Psoas muscle (tissue), 8 donors: ENCODE data around the gene CACNA1S. TPM values are rescaled to one million over a fixed set of nuclear protein-coding genes. Genes with fewer than 3 reads are reported as not detected.

ENCODE experiments used
- ATAC-seq, 4 donors: fragments of 200-7000 bp; cut with Tn5 transposase; one replicate each; pipeline ENCODE4 v1.9.1; 2020; ENCODE audit warnings: moderate library complexity in 3 of 4, mild to moderate bottlenecking in 2 of 4
- DNase-seq, 2 donors: peaks; one replicate each; pipeline ENCODE4 v3.0.0-alpha.2; 2020
- H3K27ac ChIP-seq: fragments of 200-600 bp; one replicate; pipeline ENCODE4 v1.8.0; 2022
- H3K27me3 ChIP-seq, 3 donors: fragments of 200-600 bp in 1 of 3; one replicate each; pipeline versions ENCODE4 v1.6.1 to v1.8.0; 2013 to 2022; ENCODE audit warnings: low read length in 2 of 3, mild to moderate bottlenecking in 2 of 3, moderate library complexity in 1 of 3; ENCODE audit not compliant: insufficient read depth in 3 of 3
- H3K36me3 ChIP-seq, 2 donors: fragments of 200-600 bp in 1 of 2; one replicate each; pipeline versions ENCODE4 v1.6.1 to v1.8.0; 2013 to 2022; ENCODE audit warnings: low read depth in 1 of 2, mild to moderate bottlenecking in 1 of 2, moderate library complexity in 1 of 2; ENCODE audit not compliant: insufficient read depth in 1 of 2
- H3K4me1 ChIP-seq: fragments of 200-600 bp; one replicate; pipeline ENCODE4 v1.8.0; 2022
- H3K4me3 ChIP-seq: fragments of 200-600 bp; one replicate; pipeline ENCODE4 v1.8.0; 2022; ENCODE audit warnings: mild to moderate bottlenecking
- H3K9me3 ChIP-seq: fragments of 200-600 bp; one replicate; pipeline ENCODE4 v1.8.0; 2022
- CTCF ChIP-seq: fragments of 200-600 bp; IDR thresholded peaks from one replicate; pipeline ENCODE4 v1.8.0; 2022; ENCODE audit warnings: antibody characterized with exemption
- WGBS, 3 donors: extraction: QIAGEN DNeasy Blood & Tissue Kit; methylation state at CpG; one replicate each; pipeline versions ENCODE4 v1.1.6 to v1.1.7; 2013; 5-methylcytosine and 5-hydroxymethylcytosine counted together
- intact Hi-C, 2 donors: fragments of 100-400 bp; cut with DNase I; formaldehyde crosslinking; loops; one replicate each; pipeline versions ENCODE4 v1.11.0 to v1.14.2; 2022
- polyA plus RNA-seq, 3 donors: library from polyadenylated mRNA; stranded (reverse); fragments of 200-250 nt; gene quantifications; one replicate each; pipeline ENCODE4 v1.2.3, GENCODE V29; 2013
- total RNA-seq, 4 donors: library from RNA; stranded (reverse); fragmentation: NEBNext Ultra II Directional in 2 of 4; extraction: Animal tissue kit (Norgen Biotek cat#: 25700) in 2 of 4; gene quantifications; one replicate each; pipeline versions ENCODE4 v1.2.1 to v1.2.4, GENCODE V29; 2021 to 2023
- donor health status: healthy with polysubstance abuse.
- donor health status: DM: no; HTN: no; CAD: no; lungs with moderate emphysema.
- donor health status: Bipolar disorder and iron deficiency.
- donor health status: healthy.
- donor health status: DM: yes; HTN: yes; CAD: no.
- donor health status: DM: no; HTN: no; CAD: no.
- donor health status: DM: no; HTN: no; CAD: no.
- donor health status: DM: yes; HTN: yes; CAD: no.

CACNA1S gene
- total and polyA plus RNA-seq, 7 donors = 11.9 to 269 (median 56.3) TPM

- DNase-seq (peak; percentile 61 to 88), ATAC-seq (peak; percentile 76 to 81 (median 79))
- no peaks in the 10 kb centered on the region for H3K27me3 ChIP-seq
- no peak for TF ChIP-seq CTCF
- no peaks in the 10 kb centered on the region for H3K36me3 ChIP-seq
- H3K4me3 ChIP-seq = peak overlapping the region; percentile 26
- no peaks in the 10 kb centered on the region for H3K9me3 ChIP-seq
- H3K4me1 ChIP-seq = peaks cover 88% of the 10 kb centered on the region
- WGBS, 3 donors = 27 to 39% (median 33%) methylated on average over 12 of the region's 12 CpGs
- peak overlapping the region; percentile 95 for H3K27ac ChIP-seq
- intact Hi-C loops = no loop called here
These were observed 11.9 kb downstream of the CACNA1S start for GRCh38 chr1:201100169-201100930.

- no peak for TF ChIP-seq CTCF
- peak overlapping the region; percentile 95 for H3K27ac ChIP-seq
- no peaks in the 10 kb centered on the region for H3K27me3 ChIP-seq
- no peaks in the 10 kb centered on the region for H3K9me3 ChIP-seq
- intact Hi-C loops = no loop called here
- peak overlapping the region; percentile 26 for H3K4me3 ChIP-seq
- WGBS, 3 donors = 30 to 58% (median 32%) methylated on average over 5 of the region's 5 CpGs
- ATAC-seq (no peak), DNase-seq (peak in 1 of 2 donors; percentile 40)
- no peaks in the 10 kb centered on the region for H3K36me3 ChIP-seq
- H3K4me1 ChIP-seq = peaks cover 88% of the 10 kb centered on the region
These were observed 13.1 kb downstream of the CACNA1S start for GRCh38 chr1:201098992-201099677.

GRCh38 chr1:201096977-201097856 is 15.0 kb downstream of the CACNA1S start:
- Histone ChIP-seq H3K4me1 (peaks cover 80% of the 10 kb centered on the region), H3K4me3 (peak overlapping the region; percentile 8), H3K9me3 (no peaks in the 10 kb centered on the region), H3K36me3 (peaks cover 0 to 16% of the 10 kb centered on the region in 2 donors), H3K27ac (peak overlapping the region; percentile 95), H3K27me3 (no peaks in the 10 kb centered on the region)
- intact Hi-C loops = no loop called here
- TF ChIP-seq CTCF = no peak
- ATAC-seq = no peak
- WGBS, 3 donors = 41 to 53% (median 45%) methylated on average over 17 of the region's 17 CpGs
- DNase-seq = peak in 1 of 2 donors; percentile 36

GRCh38 chr1:201096041-201096461 is 16.2 kb downstream of the CACNA1S start:
- H3K4me3 ChIP-seq = no peak overlapping the region
- H3K4me1 ChIP-seq = peaks cover 69% of the 10 kb centered on the region
- no peaks in the 10 kb centered on the region for H3K27me3 ChIP-seq
- peak; percentile 77 to 87 (median 82) for ATAC-seq
- intact Hi-C loops = no loop called here
- no peaks in the 10 kb centered on the region for H3K9me3 ChIP-seq
- peak overlapping the region; percentile 95 for H3K27ac ChIP-seq
- no peak for TF ChIP-seq CTCF
- WGBS, 3 donors = 27 to 40% (median 30%) methylated on average over 5 of the region's 5 CpGs
- H3K36me3 ChIP-seq = peaks cover 0 to 23% of the 10 kb centered on the region in 2 donors
- peak; percentile 86 to 94 for DNase-seq
